ENCODE results near the gene AGK.

GRCh38 chr7:141704112-141704511, 152.9 kb downstream of the AGK start:
- TF ChIP-seq, protein P1, sequence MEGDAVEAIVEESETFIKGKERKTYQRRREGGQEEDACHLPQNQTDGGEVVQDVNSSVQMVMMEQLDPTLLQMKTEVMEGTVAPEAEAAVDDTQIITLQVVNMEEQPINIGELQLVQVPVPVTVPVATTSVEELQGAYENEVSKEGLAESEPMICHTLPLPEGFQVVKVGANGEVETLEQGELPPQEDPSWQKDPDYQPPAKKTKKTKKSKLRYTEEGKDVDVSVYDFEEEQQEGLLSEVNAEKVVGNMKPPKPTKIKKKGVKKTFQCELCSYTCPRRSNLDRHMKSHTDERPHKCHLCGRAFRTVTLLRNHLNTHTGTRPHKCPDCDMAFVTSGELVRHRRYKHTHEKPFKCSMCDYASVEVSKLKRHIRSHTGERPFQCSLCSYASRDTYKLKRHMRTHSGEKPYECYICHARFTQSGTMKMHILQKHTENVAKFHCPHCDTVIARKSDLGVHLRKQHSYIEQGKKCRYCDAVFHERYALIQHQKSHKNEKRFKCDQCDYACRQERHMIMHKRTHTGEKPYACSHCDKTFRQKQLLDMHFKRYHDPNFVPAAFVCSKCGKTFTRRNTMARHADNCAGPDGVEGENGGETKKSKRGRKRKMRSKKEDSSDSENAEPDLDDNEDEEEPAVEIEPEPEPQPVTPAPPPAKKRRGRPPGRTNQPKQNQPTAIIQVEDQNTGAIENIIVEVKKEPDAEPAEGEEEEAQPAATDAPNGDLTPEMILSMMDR (IDR thresholded peaks at IDR 0.05; ENCODE audit: insufficient read depth, low read depth, low read length): no peak
- no peak for TF ChIP-seq EZH2 (IDR thresholded peaks at IDR 0.05; ENCODE audit: insufficient read depth, low read length)
